ENCODE measurements around the gene SOX10.
A peak's percentile ranks its signal among the peaks of the same experiment; 100 is the strongest.

The SOX10 gene

GRCh38 chr22:37932401-37932800 lies 52.0 kb downstream of the SOX10 start:
- TF ChIP-seq, protein P1, sequence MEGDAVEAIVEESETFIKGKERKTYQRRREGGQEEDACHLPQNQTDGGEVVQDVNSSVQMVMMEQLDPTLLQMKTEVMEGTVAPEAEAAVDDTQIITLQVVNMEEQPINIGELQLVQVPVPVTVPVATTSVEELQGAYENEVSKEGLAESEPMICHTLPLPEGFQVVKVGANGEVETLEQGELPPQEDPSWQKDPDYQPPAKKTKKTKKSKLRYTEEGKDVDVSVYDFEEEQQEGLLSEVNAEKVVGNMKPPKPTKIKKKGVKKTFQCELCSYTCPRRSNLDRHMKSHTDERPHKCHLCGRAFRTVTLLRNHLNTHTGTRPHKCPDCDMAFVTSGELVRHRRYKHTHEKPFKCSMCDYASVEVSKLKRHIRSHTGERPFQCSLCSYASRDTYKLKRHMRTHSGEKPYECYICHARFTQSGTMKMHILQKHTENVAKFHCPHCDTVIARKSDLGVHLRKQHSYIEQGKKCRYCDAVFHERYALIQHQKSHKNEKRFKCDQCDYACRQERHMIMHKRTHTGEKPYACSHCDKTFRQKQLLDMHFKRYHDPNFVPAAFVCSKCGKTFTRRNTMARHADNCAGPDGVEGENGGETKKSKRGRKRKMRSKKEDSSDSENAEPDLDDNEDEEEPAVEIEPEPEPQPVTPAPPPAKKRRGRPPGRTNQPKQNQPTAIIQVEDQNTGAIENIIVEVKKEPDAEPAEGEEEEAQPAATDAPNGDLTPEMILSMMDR (IDR thresholded peaks at IDR 0.05) = no peak
- Mint-ChIP-seq H3K9me3 (no peaks in the 10 kb centered on the region), H3K27me3 (ENCODE audit: low read depth, poor library complexity) (no peaks in the 10 kb centered on the region), H3K4me1 (peaks cover 8% of the 10 kb centered on the region), H3K27ac (no peak overlapping the region), H3K4me3 (no peak overlapping the region), H3K36me3 (ENCODE audit: low read depth) (peaks cover 22% of the 10 kb centered on the region)
- DNase-seq = no peak

DNA sequence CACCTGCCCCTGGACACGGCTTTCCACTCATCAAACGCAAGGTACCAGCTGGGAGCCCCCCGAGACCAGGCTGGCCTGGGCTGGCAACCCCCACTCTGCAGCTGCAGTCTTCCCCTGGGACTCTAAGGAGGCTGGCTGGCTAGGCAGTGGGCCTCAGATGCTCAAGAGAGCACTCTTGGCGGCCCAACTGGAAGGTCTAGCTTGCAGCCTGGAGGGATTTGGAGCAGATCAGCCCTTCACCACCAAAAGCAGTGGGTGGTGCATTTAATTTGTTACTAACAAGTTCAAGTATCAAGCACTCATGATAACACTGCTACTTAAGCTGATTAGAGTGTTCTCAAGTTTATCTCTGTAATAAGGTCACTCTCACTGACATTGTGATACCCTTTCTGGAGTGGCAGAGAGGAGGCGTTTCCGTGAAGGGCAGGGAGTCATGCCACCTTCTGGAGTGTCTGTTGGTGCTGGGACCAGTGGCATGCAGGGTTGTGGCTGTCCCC lies 52.4 kb downstream of the SOX10 start:
- Mint-ChIP-seq H3K27ac (peak overlapping the region; percentile 88), H3K4me1 (peaks cover 8% of the 10 kb centered on the region), H3K36me3 (ENCODE audit: low read depth) (peaks cover 21% of the 10 kb centered on the region), H3K27me3 (ENCODE audit: low read depth, poor library complexity) (no peaks in the 10 kb centered on the region), H3K4me3 (no peak overlapping the region), H3K9me3 (no peaks in the 10 kb centered on the region)
- no peak for DNase-seq
- TF ChIP-seq, protein P1 (IDR thresholded peaks at IDR 0.05) = no peak

DNA sequence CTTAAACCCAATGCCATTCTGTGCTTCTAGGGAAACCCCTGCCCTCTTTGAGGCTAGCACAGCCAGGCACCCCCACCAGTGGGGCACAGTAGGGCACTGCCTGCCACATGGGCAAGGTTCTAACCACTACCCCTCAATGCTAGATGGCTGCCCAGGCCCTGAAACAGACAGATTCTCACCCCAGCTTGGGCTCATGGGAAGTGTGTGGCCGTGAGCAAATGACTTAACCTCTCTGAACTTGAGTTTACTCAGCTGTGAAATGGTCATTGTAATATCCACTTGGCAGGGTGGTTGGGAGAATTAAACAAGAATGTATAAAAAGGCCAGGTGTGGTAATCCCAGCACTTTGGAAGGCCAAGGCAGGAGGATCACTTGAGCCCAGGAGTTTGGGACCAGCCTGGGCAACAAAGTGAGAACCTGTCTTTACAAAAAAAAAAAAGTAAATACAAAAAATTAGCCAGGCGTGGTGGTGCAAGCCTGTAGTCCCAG lies 53.4 kb downstream of the SOX10 start:
- H3K4me1 Mint-ChIP-seq = peaks cover 8% of the 10 kb centered on the region
- peaks cover 17% of the 10 kb centered on the region for H3K36me3 Mint-ChIP-seq (ENCODE audit: low read depth)
- H3K9me3 Mint-ChIP-seq = no peaks in the 10 kb centered on the region
- no peak for DNase-seq
- peak overlapping the region; percentile 22 for H3K27ac Mint-ChIP-seq
- TF ChIP-seq, protein P1 (IDR thresholded peaks at IDR 0.05) = no peak
- no peak overlapping the region for H3K4me3 Mint-ChIP-seq
- H3K27me3 Mint-ChIP-seq (ENCODE audit: low read depth, poor library complexity) = no peaks in the 10 kb centered on the region

DNA sequence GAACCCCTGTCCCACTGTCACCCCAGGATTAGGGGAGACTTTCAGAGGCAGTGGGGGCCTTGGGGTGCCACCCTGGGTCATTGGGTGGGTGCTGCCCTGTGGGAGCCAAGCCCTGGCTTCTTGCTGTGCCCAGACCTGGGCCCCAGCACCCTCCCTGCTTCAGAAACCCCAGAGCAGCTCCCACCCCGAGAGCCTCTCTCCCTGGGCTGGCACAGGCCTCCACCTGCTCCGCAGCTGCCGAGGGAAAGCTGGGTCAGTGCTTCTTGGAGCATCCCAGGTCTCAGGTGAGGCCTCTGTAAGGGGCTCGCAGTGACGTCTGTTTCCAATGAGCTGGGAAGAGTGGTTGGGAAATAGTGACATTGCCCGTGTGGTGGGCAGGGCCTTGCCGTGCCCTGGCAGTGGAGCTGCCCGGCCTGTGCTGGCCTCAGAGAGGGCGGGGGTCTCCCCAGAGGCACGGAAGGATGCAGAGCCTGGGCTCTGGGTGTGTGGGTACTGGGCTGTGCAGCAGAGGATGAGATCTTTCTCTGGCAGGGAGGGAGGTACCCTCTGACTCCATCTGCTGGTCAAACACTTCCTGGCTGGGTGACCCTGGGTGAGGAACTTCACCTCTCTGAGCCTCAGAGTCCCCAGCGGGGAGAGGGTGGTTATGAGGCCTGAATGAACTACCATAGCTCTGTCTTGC lies 53.9 kb downstream of the SOX10 start:
- peaks cover 10% of the 10 kb centered on the region for H3K4me1 Mint-ChIP-seq
- no peaks in the 10 kb centered on the region for H3K27me3 Mint-ChIP-seq (ENCODE audit: low read depth, poor library complexity)
- H3K36me3 Mint-ChIP-seq (ENCODE audit: low read depth) = peaks cover 17% of the 10 kb centered on the region
- no peak overlapping the region for H3K4me3 Mint-ChIP-seq
- TF ChIP-seq, protein P1 (IDR thresholded peaks at IDR 0.05) = peak; percentile 24
- H3K9me3 Mint-ChIP-seq = no peaks in the 10 kb centered on the region
- no peak overlapping the region for H3K27ac Mint-ChIP-seq
- no peak for DNase-seq

DNA sequence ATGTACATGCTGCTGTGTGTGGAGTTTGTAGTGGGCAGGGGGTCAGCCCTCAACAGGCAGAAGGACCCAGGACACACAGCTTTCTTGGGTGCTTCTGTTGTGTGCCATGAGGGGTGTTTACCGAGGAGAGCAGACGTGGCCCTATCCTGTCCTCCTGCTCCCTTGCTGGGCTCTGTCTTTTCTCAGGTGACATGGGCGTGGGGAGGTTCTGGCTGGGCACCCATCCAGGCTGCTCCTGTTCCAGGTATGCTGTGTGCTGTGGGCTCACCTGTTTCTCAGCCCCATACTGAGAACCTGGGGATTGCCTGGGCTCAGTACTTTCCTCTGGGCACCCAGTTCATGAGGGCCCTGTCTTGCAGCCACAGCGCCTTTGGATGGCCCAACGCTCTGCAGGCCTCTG lies 55.0 kb downstream of the SOX10 start:
- H3K4me1 Mint-ChIP-seq = peaks cover 15% of the 10 kb centered on the region
- H3K9me3 Mint-ChIP-seq = no peaks in the 10 kb centered on the region
- TF ChIP-seq, protein P1 (IDR thresholded peaks at IDR 0.05) = no peak
- H3K4me3 Mint-ChIP-seq = no peak overlapping the region
- DNase-seq = no peak
- peaks cover 17% of the 10 kb centered on the region for H3K36me3 Mint-ChIP-seq (ENCODE audit: low read depth)
- no peak overlapping the region for H3K27ac Mint-ChIP-seq
- no peaks in the 10 kb centered on the region for H3K27me3 Mint-ChIP-seq (ENCODE audit: low read depth, poor library complexity)

DNA sequence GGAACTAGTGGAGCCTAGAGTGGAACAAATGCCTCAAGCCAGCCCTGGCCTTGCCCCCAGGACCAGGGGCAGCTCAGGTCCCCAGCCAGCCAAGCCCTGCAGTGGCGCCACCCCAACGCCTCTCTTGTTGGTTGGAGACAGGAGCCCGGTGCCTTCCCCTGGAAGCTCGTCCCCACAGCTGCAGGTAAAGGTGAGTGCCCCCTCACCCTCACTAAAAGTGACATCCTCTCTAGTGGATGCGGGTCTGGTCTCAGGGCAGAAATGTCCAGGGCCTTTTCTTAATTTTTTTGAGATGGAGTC lies 56.8 kb downstream of the SOX10 start:
- H3K4me3 Mint-ChIP-seq = no peak overlapping the region
- H3K36me3 Mint-ChIP-seq (ENCODE audit: low read depth) = peaks cover 12% of the 10 kb centered on the region
- H3K27ac Mint-ChIP-seq = no peak overlapping the region

More for the DNA sequence above, 56.8 kb downstream of the SOX10 start:
- Mint-ChIP-seq H3K4me1 (peaks cover 7% of the 10 kb centered on the region), H3K9me3 (no peaks in the 10 kb centered on the region), H3K27me3 (ENCODE audit: low read depth, poor library complexity) (peaks cover 2% of the 10 kb centered on the region)
- DNase-seq = no peak
- TF ChIP-seq, protein P1 (IDR thresholded peaks at IDR 0.05) = no peak
